Fibroblast of mammary gland (primary cell): ENCODE results near the gene DGKB.

Experiments used
- DNase-seq: peaks from one replicate; pipeline ENCODE4 v3.0.0-alpha.2; 2010; ENCODE audit warnings: low read depth
- H3K4me3 ChIP-seq: 2 replicates; pipeline ENCODE4 v1.5.1; 2011; ENCODE audit warnings: low read depth, mild to moderate bottlenecking, low read length, moderate library complexity; ENCODE audit not compliant: control insufficient read depth
- TF ChIP-seq, protein P1 (sequence below): conservative IDR thresholded peaks from 2 replicates; pipeline ENCODE4 v1.5.1; 2011; ENCODE audit warnings: low read depth, low read length, inconsistent platforms; ENCODE audit not compliant: control insufficient read depth, insufficient read depth

The DGKB gene

GRCh38 chr7:14752301-14752700 lies 150.2 kb downstream of the DGKB start:
- no peak overlapping the region for H3K4me3 ChIP-seq
- no peak for DNase-seq
- TF ChIP-seq, protein P1, sequence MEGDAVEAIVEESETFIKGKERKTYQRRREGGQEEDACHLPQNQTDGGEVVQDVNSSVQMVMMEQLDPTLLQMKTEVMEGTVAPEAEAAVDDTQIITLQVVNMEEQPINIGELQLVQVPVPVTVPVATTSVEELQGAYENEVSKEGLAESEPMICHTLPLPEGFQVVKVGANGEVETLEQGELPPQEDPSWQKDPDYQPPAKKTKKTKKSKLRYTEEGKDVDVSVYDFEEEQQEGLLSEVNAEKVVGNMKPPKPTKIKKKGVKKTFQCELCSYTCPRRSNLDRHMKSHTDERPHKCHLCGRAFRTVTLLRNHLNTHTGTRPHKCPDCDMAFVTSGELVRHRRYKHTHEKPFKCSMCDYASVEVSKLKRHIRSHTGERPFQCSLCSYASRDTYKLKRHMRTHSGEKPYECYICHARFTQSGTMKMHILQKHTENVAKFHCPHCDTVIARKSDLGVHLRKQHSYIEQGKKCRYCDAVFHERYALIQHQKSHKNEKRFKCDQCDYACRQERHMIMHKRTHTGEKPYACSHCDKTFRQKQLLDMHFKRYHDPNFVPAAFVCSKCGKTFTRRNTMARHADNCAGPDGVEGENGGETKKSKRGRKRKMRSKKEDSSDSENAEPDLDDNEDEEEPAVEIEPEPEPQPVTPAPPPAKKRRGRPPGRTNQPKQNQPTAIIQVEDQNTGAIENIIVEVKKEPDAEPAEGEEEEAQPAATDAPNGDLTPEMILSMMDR = no peak

DNA sequence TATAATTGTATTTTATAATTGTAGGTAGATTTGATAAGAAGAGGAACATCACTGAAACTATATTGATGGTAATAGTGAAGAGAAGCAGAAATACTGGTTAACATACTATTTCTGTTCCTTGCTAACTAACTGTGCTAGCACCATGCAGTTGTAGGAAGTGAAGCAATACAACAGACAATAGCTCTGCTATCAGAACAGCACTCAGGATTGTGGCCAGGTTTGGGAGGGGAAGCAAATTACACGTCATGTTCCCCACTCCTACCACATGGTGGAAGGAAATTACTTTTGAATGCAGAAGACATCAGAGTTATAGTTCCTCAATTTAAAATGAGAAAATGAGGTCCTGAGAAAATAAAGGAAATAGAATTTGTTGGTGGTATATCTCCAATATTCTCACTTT lies 151.1 kb downstream of the DGKB start:
- no peak overlapping the region for H3K4me3 ChIP-seq
- no peak for DNase-seq
- TF ChIP-seq, protein P1 = no peak

DNA sequence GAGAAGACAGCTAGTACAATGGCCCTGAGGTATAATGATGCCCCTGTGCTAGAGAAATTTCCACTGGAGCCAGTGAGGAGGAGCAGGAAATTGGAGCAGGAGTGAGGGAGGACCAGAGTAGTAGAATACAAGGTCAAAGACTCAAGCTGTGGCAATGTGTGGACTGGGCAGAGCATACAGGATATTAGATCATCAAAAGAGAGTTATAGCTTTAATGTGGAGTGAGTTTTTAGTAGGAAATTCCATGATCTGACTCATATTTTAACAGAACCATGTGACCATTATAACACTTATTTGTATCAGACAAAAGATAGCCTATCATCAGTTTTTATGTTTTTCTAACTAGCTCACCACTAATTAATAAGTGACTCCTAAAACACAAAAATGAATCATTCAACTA lies 154.1 kb downstream of the DGKB start:
- TF ChIP-seq, protein P1 = no peak

DNA sequence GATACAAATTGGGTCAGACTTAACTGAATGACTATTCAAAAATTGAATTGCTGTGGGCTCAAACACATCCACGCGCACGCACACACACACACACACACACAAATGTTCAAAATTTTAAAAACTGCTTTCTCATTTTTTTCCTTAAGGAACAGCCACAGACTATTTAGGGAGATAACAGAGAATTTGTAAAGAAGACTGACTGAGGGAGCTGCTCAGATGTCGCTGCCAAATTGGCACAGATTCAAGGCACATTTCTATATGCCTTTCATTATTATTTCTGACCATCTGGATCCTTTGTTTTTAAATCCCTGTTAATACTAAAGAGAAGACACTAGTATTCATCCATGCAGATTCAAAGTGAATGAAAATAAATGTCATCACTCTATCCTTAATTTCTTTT lies 154.8 kb downstream of the DGKB start:
- no peak overlapping the region for H3K4me3 ChIP-seq
- TF ChIP-seq, protein P1 = no peak
- DNase-seq = peak; percentile 38

More for the DNA sequence above, 154.1 kb downstream of the DGKB start:
- no peak overlapping the region for H3K4me3 ChIP-seq
- DNase-seq = peak; percentile 91

DNA sequence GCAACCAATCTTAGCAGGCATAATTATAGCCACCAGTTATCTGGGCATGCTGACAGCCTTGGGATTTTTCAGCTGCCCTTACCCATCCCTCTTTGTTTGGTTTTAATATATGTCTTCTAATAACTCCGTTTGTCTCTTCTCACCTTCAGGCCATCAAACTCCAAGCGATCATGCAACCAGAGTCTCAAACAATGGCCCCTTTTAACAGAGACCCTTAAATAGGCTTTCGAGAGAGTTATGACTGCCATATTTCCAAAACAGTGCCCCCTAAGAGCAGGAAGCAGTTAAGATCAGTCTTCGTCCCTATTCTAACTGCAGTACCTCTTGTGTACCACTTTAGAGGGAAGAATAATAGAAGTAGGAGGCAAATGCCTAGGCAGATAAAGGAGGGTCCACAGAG lies 157.5 kb downstream of the DGKB start:
- TF ChIP-seq, protein P1 = no peak
- H3K4me3 ChIP-seq = no peak overlapping the region
- DNase-seq = no peak

- TF ChIP-seq, protein P1 = no peak
- no peak for DNase-seq
- H3K4me3 ChIP-seq = no peak overlapping the region
Measured at GRCh38 chr7:14740606-14741005, 161.9 kb downstream of the DGKB start.

- TF ChIP-seq, protein P1 = no peak
- no peak for DNase-seq
- H3K4me3 ChIP-seq = no peak overlapping the region
Measured at GRCh38 chr7:14739841-14740185, 162.7 kb downstream of the DGKB start.
